ENCODE results near the gene SLIT3.

Gene SLIT3

DNA sequence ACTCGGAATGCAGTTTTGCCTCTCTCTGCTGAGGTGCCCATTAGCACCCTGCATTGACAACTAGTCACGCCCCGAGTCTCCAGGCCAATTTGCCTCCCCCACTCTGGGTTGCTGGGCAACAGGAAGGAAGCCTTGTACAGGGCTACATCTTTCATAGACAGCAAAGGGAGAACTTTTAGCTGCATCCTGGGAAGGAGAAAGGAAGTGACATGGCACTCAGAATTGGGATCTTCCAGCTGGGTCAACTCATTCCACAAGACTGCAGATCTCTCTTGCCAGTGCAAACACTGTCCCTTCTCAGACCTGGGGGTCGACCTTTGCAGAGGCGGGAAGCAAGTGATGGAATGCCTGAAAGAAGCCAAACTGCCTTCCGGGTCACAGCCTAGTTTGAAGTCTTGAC lies 282.0 kb downstream of the SLIT3 start:
- no peak for TF ChIP-seq MYC (IDR thresholded peaks at IDR 0.05; ENCODE audit: low read depth, low read length)
- no peak for TF ChIP-seq CTCF (IDR thresholded peaks at IDR 0.05; ENCODE audit: low read depth, low read length)
- no peak for TF ChIP-seq POLR2A (IDR thresholded peaks at IDR 0.05; ENCODE audit: extremely low read depth, insufficient read length)
- no peak for TF ChIP-seq MAX (IDR thresholded peaks at IDR 0.05; ENCODE audit: low read depth, low read length)
- H3K4me3 ChIP-seq (ENCODE audit: low read depth, low read length) = no peak overlapping the region
- no peak for DNase-seq (ENCODE audit: low read depth)

GRCh38 chr5:169015991-169016390 lies 284.9 kb downstream of the SLIT3 start:
- no peak for DNase-seq (ENCODE audit: low read depth)
- TF ChIP-seq MYC (IDR thresholded peaks at IDR 0.05; ENCODE audit: low read depth, low read length) (no peak), CTCF (IDR thresholded peaks at IDR 0.05; ENCODE audit: low read depth, low read length) (no peak), MAX (IDR thresholded peaks at IDR 0.05; ENCODE audit: low read depth, low read length) (no peak), POLR2A (IDR thresholded peaks at IDR 0.05; ENCODE audit: extremely low read depth, insufficient read length) (no peak)
- no peak overlapping the region for H3K4me3 ChIP-seq (ENCODE audit: low read depth, low read length)

DNA sequence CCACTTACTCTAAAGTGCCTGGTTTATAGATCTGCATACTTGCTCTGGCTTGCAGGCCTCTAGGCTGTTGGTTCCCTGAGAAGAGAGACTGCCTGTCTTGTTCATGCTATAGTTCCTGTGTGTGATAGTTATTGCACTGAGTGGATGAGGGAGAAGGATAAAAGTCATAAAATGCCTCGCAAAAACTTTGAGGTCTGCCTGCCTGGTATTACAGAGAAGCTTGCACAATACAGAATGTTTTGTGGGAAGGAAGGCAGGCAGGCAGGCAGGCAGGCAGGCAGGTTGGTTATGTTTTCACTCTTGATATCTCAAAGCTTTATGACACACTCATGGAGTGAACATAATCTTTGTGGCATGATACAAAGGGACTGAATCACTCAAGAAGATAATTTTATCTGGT lies 287.1 kb downstream of the SLIT3 start:
- H3K4me3 ChIP-seq (ENCODE audit: low read depth, low read length) = no peak overlapping the region
- DNase-seq (ENCODE audit: low read depth) = peak; percentile 77
- TF ChIP-seq POLR2A (IDR thresholded peaks at IDR 0.05; ENCODE audit: extremely low read depth, insufficient read length) (no peak), CTCF (IDR thresholded peaks at IDR 0.05; ENCODE audit: low read depth, low read length) (no peak), MAX (IDR thresholded peaks at IDR 0.05; ENCODE audit: low read depth, low read length) (0 out of 2 replicates have a peak, but pooled peaks have one; percentile 10), MYC (IDR thresholded peaks at IDR 0.05; ENCODE audit: low read depth, low read length) (no peak)

DNA sequence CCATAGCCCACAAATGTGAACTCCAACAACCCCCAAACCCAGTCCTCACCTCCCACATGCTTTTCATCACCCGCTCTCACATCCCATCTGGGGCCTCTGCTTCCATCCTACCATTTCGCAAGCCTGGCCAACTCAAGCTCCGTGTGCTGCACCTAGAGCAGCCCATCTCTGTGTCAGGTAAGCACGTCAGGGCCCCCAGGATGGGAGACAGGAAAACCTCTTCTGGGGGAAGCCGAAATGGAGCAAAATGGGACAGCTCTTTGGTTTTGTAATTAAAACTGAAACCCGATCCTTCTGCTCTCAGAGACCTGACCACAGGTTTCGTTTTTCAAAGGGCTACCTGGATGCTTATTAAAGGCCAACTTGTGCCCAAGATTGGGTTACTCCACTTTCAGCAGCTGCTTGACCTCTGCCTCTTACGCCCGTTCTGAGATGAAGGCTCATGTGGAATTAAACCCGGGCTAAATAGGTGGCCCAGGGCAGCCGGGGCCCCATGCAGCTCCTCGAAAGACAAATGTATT lies 287.7 kb downstream of the SLIT3 start:
- H3K4me3 ChIP-seq (ENCODE audit: low read depth, low read length) = no peak overlapping the region
- TF ChIP-seq POLR2A (IDR thresholded peaks at IDR 0.05; ENCODE audit: extremely low read depth, insufficient read length) (no peak), MYC (IDR thresholded peaks at IDR 0.05; ENCODE audit: low read depth, low read length) (no peak), CTCF (IDR thresholded peaks at IDR 0.05; ENCODE audit: low read depth, low read length) (no peak), MAX (IDR thresholded peaks at IDR 0.05; ENCODE audit: low read depth, low read length) (no peak)
- peak; percentile 75 for DNase-seq (ENCODE audit: low read depth)

- H3K4me3 ChIP-seq (ENCODE audit: low read depth, low read length) = no peak overlapping the region
Measured at GRCh38 chr5:169012450-169012849, 288.5 kb downstream of the SLIT3 start.

More at GRCh38 chr5:169012450-169012849, 288.5 kb downstream of the SLIT3 start:
- no peak for TF ChIP-seq POLR2A (IDR thresholded peaks at IDR 0.05; ENCODE audit: extremely low read depth, insufficient read length)
- TF ChIP-seq MAX (IDR thresholded peaks at IDR 0.05; ENCODE audit: low read depth, low read length) = no peak
- no peak for TF ChIP-seq MYC (IDR thresholded peaks at IDR 0.05; ENCODE audit: low read depth, low read length)
- no peak for TF ChIP-seq CTCF (IDR thresholded peaks at IDR 0.05; ENCODE audit: low read depth, low read length)
- no peak for DNase-seq (ENCODE audit: low read depth)

Measured in NB4 (cell line).